GM23338 (cell line): Measurements from ENCODE around the gene TXNDC16. TPM values are rescaled to one million over a fixed set of nuclear protein-coding genes. Genes with fewer than 3 reads are reported as not detected.

Source experiments
- ATAC-seq: fragments of 200-7000 bp; cut with Tn5 transposase; 3 replicates; pipeline ENCODE4 v1.9.1; 2020
- DNase-seq: peaks from one replicate; pipeline ENCODE4 v3.0.0-alpha.2; 2015; ENCODE audit warnings: low spot score
- H2AFZ ChIP-seq: fragments of 200-600 bp; sonication (generic); 2 replicates; pipeline ENCODE4 v1.8.0; 2016; ENCODE audit warnings: antibody characterized with exemption, mild to moderate bottlenecking, moderate library complexity
- H3F3A ChIP-seq: fragments of 200-600 bp; sonication (generic); replicated peaks from 2 replicates; pipeline ENCODE4 v1.8.0; 2017; ENCODE audit warnings: antibody characterized with exemption, mixed run types, low read depth
- H3K27ac ChIP-seq: fragments of 200-600 bp; sonication (generic); 2 replicates; pipeline ENCODE4 v1.6.1; 2016; ENCODE audit warnings: low read depth
- H3K27me3 ChIP-seq: fragments of 200-600 bp; sonication (generic); 2 replicates; pipeline ENCODE4 v1.8.0; 2016; ENCODE audit warnings: mild to moderate bottlenecking, mixed run types, moderate library complexity; ENCODE audit not compliant: insufficient read depth
- H3K36me3 ChIP-seq: fragments of 200-600 bp; sonication (generic); 2 replicates; pipeline ENCODE4 v1.8.0; 2016; ENCODE audit warnings: mild to moderate bottlenecking; ENCODE audit not compliant: insufficient read depth
- H3K4me1 ChIP-seq: fragments of 200-600 bp; sonication (generic); 2 replicates; pipeline ENCODE4 v1.8.0; 2016; ENCODE audit warnings: mild to moderate bottlenecking, moderate library complexity; ENCODE audit not compliant: insufficient read depth
- H3K4me2 ChIP-seq: fragments of 200-600 bp; sonication (generic); 2 replicates; pipeline ENCODE4 v1.7.1; 2017; ENCODE audit warnings: mixed run types
- H3K4me3 ChIP-seq: fragments of 200-600 bp; sonication (generic); 2 replicates; pipeline ENCODE4 v1.6.1; 2016; ENCODE audit warnings: mixed run types
- H3K79me2 ChIP-seq: fragments of 200-600 bp; sonication (generic); replicated peaks from 2 replicates; pipeline ENCODE4 v1.8.0; 2017; ENCODE audit warnings: mild to moderate bottlenecking; ENCODE audit not compliant: insufficient read depth
- H3K9me2 ChIP-seq: fragments of 200-600 bp; sonication (generic); 2 replicates; pipeline ENCODE4 v1.8.0; 2017; ENCODE audit not compliant: insufficient read depth
- H4K20me1 ChIP-seq: fragments of 200-600 bp; sonication (generic); replicated peaks from 2 replicates; pipeline ENCODE4 v1.8.0; 2017; ENCODE audit warnings: mild to moderate bottlenecking; ENCODE audit not compliant: insufficient read depth
- H3K27ac Mint-ChIP-seq: 2 replicates; pipeline ENCODE4 v1.8.0; 2020; ENCODE audit warnings: inconsistent platforms, mild to moderate bottlenecking, moderate library complexity, mixed read lengths
- H3K27me3 Mint-ChIP-seq: 3 replicates; pipeline ENCODE4 v1.8.0; 2022; ENCODE audit warnings: low read depth, mild to moderate bottlenecking, moderate library complexity, mixed read lengths, inconsistent platforms; ENCODE audit not compliant: insufficient read depth, poor library complexity
- H3K36me3 Mint-ChIP-seq: 3 replicates; pipeline ENCODE4 v1.8.0; 2021; ENCODE audit warnings: low read depth, mild to moderate bottlenecking, inconsistent platforms, moderate library complexity, mixed read lengths
- H3K4me1 Mint-ChIP-seq: 3 replicates; pipeline ENCODE4 v1.8.0; 2020; ENCODE audit warnings: mild to moderate bottlenecking, inconsistent platforms, mixed read lengths
- H3K4me3 Mint-ChIP-seq: 3 replicates; pipeline ENCODE4 v1.8.0; 2021; ENCODE audit warnings: moderate library complexity, mild to moderate bottlenecking, inconsistent platforms, mixed read lengths
- H3K9me3 Mint-ChIP-seq: 3 replicates; pipeline ENCODE4 v1.8.0; 2020; ENCODE audit warnings: moderate library complexity, mild to moderate bottlenecking, inconsistent platforms, mixed read lengths
- CREB1 ChIP-seq: fragments of 250-450 bp; sonication (Bioruptor Pico); IDR thresholded peaks from 2 replicates; pipeline ENCODE4 v1.5.0; 2020; ENCODE audit warnings: low read depth, mild to moderate bottlenecking, moderate library complexity
- EZH2 ChIP-seq: fragments of 200-600 bp; sonication (generic); IDR thresholded peaks from one replicate; pipeline ENCODE4 v1.8.0; 2017; ENCODE audit warnings: antibody characterized with exemption, mild to moderate bottlenecking, low read depth; ENCODE audit not compliant: unreplicated experiment
- EZH2phosphoT487 ChIP-seq: fragments of 200-600 bp; sonication (generic); IDR thresholded peaks from one replicate; pipeline ENCODE4 v1.8.1; 2018; ENCODE audit warnings: antibody characterized with exemption; ENCODE audit not compliant: unreplicated experiment
- JUNB ChIP-seq: IDR thresholded peaks from one replicate; pipeline ENCODE4 v1.6.1; 2016; ENCODE audit warnings: antibody characterized with exemption; ENCODE audit not compliant: unreplicated experiment
- NANOG ChIP-seq: IDR thresholded peaks from 2 replicates; pipeline ENCODE4 v1.6.1; 2016; ENCODE audit warnings: antibody characterized with exemption, borderline replicate concordance
- STAT1 ChIP-seq: IDR thresholded peaks from one replicate; pipeline ENCODE4 v1.6.1; 2016; ENCODE audit warnings: antibody characterized with exemption; ENCODE audit not compliant: unreplicated experiment
- ZNF114 ChIP-seq: fragments of 250-450 bp; sonication (Bioruptor Pico); IDR thresholded peaks from 2 replicates; pipeline ENCODE4 v1.5.0; 2020; ENCODE audit warnings: mild to moderate bottlenecking, moderate library complexity
- ZNF331 ChIP-seq: fragments of 250-450 bp; sonication (Bioruptor Pico); IDR thresholded peaks from 2 replicates; pipeline ENCODE4 v1.5.0; 2020; ENCODE audit warnings: low read depth, mild to moderate bottlenecking, moderate library complexity
- polyA plus RNA-seq: library from polyadenylated mRNA; unstranded; fragments of >200 nt; fragmentation: Nextera tagmentation; extraction: Ambion mirVana; gene quantifications from 2 replicates; pipeline ENCODE4 v1.2.1, GENCODE V29; 2016
- total RNA-seq: library from RNA; depleted of rRNA; stranded (reverse); fragments of >200 nt; shearing (Covaris generic); gene quantifications from 2 replicates; pipeline ENCODE4 v1.2.3, GENCODE V29; 2014
- TF ChIP-seq, protein P1 (sequence below): fragments of 250-450 bp; sonication (Bioruptor Pico); IDR thresholded peaks from 2 replicates; pipeline ENCODE4 v1.5.0; 2020; ENCODE audit warnings: mild to moderate bottlenecking, moderate library complexity
- TF ChIP-seq, protein P2 (sequence below): IDR thresholded peaks from 2 replicates; pipeline ENCODE4 v1.6.1; 2016; ENCODE audit warnings: antibody characterized with exemption
- TF ChIP-seq, protein P3 (sequence below), 2 experiments: fragments of 200-600 bp in 1 of 2; sonication (generic) in 1 of 2; conservative IDR thresholded peaks; 2 replicates each; pipeline versions ENCODE4 v1.5.1 to v1.6.1; 2016 to 2017; ENCODE audit warnings: antibody characterized with exemption in 2 of 2, low read depth in 2 of 2, mild to moderate bottlenecking in 2 of 2, moderate library complexity in 1 of 2

The TXNDC16 gene
- total and polyA plus RNA-seq, 2 experiments from 2014 or later: 13.6 to 14.0 TPM

DNA sequence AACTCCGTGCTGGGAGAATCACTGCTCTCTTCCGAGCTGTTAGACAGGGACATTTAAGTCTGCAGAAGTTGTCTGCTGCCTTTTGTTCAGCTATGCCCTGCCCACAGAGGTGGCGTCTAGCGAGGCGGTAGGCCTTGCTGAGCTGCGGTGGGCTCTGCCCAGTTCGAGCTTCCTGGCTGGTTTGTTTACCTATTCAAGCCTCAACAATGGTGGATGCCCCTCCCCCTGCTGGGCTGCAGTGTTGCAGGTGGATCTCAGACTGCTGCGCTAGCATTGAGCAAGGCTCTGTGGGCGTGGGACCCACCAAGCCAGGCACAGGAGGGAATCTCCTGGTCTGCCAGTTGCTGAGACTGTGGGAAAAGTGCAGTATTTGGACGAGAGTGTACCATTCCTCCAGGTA is 44.0 kb upstream of the TXNDC16 start:
- Histone ChIP-seq H3K9me2 (0 out of 2 replicates have a peak, but pooled peaks cover 7% of the 10 kb centered on the region), H3K4me2 (0 out of 2 replicates have a peak overlapping the region, but pooled peaks have one; percentile 35), H3K27me3 (no peaks in the 10 kb centered on the region), H3K79me2 (no peaks in the 10 kb centered on the region), H3K27ac (no peak overlapping the region), H3K36me3 (no peaks in the 10 kb centered on the region), H3K4me1 (0 out of 2 replicates have a peak, but pooled peaks cover 2% of the 10 kb centered on the region), H2AFZ (no peak overlapping the region), H3F3A (no peaks in the 10 kb centered on the region), H4K20me1 (no peaks in the 10 kb centered on the region), H3K4me3 (no peak overlapping the region)
- DNase-seq (peak; percentile 73), ATAC-seq (peak; percentile 87)
- H3K9me3 Mint-ChIP-seq: peaks cover 17% of the 10 kb centered on the region
- TF ChIP-seq ZNF114 (CRISPR knock-in tag): no peak
- peaks cover 2% of the 10 kb centered on the region; the same call in 2 of the 3 replicates for H3K4me1 Mint-ChIP-seq
- no peak overlapping the region for H3K27ac Mint-ChIP-seq
- peaks cover 15% of the 10 kb centered on the region for H3K36me3 Mint-ChIP-seq
- no peak overlapping the region for H3K4me3 Mint-ChIP-seq
- H3K27me3 Mint-ChIP-seq: no peaks in the 10 kb centered on the region

DNA sequence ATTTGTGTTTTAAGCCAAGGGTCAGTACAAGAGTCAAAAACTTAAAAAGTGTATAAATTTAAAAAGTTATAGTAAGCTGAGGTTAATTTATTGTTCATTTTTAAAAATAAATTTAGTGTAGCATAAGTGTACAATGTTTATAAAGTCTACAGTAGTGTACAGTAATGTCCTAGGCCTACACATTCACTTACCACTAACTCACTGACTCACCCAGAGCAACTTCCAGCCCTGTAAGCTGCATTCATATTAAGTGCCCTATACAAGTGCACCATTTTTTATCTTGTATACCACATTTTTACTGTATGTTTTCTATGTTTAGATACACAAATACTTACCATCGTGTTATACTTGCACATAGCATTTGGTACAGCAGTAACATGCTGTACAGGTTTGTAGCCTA is 38.0 kb upstream of the TXNDC16 start:
- no peaks in the 10 kb centered on the region for H4K20me1 ChIP-seq
- Mint-ChIP-seq H3K4me1 (no peaks in the 10 kb centered on the region), H3K36me3 (peaks cover 7% of the 10 kb centered on the region; the same call in 2 of the 3 replicates), H3K27ac (no peak overlapping the region), H3K27me3 (no peaks in the 10 kb centered on the region), H3K9me3 (peaks cover 12% of the 10 kb centered on the region), H3K4me3 (no peak overlapping the region)
- H3K79me2 ChIP-seq: no peaks in the 10 kb centered on the region
- DNase-seq (no peak), ATAC-seq (no peak)
- no peaks in the 10 kb centered on the region for H3K36me3 ChIP-seq
- H3K27ac ChIP-seq: no peak overlapping the region
- H2AFZ ChIP-seq: no peak overlapping the region
- H3K4me1 ChIP-seq: no peaks in the 10 kb centered on the region
- H3K9me2 ChIP-seq: 0 out of 2 replicates have a peak, but pooled peaks cover 1% of the 10 kb centered on the region
- no peak overlapping the region for H3K4me2 ChIP-seq
- H3K27me3 ChIP-seq: no peaks in the 10 kb centered on the region
- H3K4me3 ChIP-seq: no peak overlapping the region
- H3F3A ChIP-seq: no peaks in the 10 kb centered on the region
- no peak for TF ChIP-seq NANOG
- no peak for TF ChIP-seq ZNF331
- TF ChIP-seq EZH2phosphoT487: no peak
- TF ChIP-seq, protein P1, sequence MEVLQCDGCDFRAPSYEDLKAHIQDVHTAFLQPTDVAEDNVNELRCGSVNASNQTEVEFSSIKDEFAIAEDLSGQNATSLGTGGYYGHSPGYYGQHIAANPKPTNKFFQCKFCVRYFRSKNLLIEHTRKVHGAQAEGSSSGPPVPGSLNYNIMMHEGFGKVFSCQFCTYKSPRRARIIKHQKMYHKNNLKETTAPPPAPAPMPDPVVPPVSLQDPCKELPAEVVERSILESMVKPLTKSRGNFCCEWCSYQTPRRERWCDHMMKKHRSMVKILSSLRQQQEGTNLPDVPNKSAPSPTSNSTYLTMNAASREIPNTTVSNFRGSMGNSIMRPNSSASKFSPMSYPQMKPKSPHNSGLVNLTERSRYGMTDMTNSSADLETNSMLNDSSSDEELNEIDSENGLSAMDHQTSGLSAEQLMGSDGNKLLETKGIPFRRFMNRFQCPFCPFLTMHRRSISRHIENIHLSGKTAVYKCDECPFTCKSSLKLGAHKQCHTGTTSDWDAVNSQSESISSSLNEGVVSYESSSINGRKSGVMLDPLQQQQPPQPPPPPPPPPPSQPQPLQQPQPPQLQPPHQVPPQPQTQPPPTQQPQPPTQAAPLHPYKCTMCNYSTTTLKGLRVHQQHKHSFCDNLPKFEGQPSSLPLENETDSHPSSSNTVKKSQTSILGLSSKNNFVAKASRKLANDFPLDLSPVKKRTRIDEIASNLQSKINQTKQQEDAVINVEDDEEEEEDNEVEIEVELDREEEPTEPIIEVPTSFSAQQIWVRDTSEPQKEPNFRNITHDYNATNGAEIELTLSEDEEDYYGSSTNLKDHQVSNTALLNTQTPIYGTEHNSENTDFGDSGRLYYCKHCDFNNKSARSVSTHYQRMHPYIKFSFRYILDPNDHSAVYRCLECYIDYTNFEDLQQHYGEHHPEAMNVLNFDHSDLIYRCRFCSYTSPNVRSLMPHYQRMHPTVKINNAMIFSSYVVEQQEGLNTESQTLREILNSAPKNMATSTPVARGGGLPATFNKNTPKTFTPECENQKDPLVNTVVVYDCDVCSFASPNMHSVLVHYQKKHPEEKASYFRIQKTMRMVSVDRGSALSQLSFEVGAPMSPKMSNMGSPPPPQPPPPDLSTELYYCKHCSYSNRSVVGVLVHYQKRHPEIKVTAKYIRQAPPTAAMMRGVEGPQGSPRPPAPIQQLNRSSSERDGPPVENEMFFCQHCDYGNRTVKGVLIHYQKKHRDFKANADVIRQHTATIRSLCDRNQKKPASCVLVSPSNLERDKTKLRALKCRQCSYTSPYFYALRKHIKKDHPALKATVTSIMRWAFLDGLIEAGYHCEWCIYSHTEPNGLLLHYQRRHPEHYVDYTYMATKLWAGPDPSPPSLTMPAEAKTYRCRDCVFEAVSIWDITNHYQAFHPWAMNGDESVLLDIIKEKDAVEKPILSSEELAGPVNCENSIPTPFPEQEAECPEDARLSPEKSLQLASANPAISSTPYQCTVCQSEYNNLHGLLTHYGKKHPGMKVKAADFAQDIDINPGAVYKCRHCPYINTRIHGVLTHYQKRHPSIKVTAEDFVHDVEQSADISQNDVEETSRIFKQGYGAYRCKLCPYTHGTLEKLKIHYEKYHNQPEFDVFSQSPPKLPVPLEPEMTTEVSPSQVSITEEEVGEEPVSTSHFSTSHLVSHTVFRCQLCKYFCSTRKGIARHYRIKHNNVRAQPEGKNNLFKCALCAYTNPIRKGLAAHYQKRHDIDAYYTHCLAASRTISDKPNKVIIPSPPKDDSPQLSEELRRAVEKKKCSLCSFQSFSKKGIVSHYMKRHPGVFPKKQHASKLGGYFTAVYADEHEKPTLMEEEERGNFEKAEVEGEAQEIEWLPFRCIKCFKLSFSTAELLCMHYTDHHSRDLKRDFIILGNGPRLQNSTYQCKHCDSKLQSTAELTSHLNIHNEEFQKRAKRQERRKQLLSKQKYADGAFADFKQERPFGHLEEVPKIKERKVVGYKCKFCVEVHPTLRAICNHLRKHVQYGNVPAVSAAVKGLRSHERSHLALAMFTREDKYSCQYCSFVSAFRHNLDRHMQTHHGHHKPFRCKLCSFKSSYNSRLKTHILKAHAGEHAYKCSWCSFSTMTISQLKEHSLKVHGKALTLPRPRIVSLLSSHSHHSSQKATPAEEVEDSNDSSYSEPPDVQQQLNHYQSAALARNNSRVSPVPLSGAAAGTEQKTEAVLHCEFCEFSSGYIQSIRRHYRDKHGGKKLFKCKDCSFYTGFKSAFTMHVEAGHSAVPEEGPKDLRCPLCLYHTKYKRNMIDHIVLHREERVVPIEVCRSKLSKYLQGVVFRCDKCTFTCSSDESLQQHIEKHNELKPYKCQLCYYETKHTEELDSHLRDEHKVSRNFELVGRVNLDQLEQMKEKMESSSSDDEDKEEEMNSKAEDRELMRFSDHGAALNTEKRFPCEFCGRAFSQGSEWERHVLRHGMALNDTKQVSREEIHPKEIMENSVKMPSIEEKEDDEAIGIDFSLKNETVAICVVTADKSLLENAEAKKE: no peak
- TF ChIP-seq, protein P2, sequence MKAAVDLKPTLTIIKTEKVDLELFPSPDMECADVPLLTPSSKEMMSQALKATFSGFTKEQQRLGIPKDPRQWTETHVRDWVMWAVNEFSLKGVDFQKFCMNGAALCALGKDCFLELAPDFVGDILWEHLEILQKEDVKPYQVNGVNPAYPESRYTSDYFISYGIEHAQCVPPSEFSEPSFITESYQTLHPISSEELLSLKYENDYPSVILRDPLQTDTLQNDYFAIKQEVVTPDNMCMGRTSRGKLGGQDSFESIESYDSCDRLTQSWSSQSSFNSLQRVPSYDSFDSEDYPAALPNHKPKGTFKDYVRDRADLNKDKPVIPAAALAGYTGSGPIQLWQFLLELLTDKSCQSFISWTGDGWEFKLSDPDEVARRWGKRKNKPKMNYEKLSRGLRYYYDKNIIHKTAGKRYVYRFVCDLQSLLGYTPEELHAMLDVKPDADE: no peak
- no peak for TF ChIP-seq STAT1
- TF ChIP-seq CREB1: no peak
- no peak for TF ChIP-seq ZNF114 (CRISPR knock-in tag)
- TF ChIP-seq, protein P3, sequence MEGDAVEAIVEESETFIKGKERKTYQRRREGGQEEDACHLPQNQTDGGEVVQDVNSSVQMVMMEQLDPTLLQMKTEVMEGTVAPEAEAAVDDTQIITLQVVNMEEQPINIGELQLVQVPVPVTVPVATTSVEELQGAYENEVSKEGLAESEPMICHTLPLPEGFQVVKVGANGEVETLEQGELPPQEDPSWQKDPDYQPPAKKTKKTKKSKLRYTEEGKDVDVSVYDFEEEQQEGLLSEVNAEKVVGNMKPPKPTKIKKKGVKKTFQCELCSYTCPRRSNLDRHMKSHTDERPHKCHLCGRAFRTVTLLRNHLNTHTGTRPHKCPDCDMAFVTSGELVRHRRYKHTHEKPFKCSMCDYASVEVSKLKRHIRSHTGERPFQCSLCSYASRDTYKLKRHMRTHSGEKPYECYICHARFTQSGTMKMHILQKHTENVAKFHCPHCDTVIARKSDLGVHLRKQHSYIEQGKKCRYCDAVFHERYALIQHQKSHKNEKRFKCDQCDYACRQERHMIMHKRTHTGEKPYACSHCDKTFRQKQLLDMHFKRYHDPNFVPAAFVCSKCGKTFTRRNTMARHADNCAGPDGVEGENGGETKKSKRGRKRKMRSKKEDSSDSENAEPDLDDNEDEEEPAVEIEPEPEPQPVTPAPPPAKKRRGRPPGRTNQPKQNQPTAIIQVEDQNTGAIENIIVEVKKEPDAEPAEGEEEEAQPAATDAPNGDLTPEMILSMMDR (conservative IDR thresholded peaks at IDR 0.05; ENCODE audit: low read depth in 2 of 2): no peak
- no peak for TF ChIP-seq JUNB
- no peak for TF ChIP-seq EZH2
